Endothelial cell (in vitro differentiated cells): ENCODE results near the gene NTN1. TPM values are rescaled to one million over a fixed set of nuclear protein-coding genes. Genes with fewer than 3 reads are reported as not detected.
"Not testable (repeated sequence)": the region's sequence is repeated elsewhere in the genome, so short reads cannot be mapped to it uniquely, and the experiment has no call there.

Experiments used
- DNase-seq: peaks from one replicate; pipeline ENCODE4 v3.0.0; 2021; ENCODE audit warnings: low spot score
- H3K27ac Mint-ChIP-seq: one replicate; pipeline ENCODE4 v1.8.0; 2021; ENCODE audit warnings: mixed read lengths, inconsistent platforms; ENCODE audit not compliant: unreplicated experiment
- H3K27me3 Mint-ChIP-seq: one replicate; pipeline ENCODE4 v1.8.0; 2021; ENCODE audit warnings: mild to moderate bottlenecking, moderate library complexity, mixed read lengths, inconsistent platforms; ENCODE audit not compliant: unreplicated experiment
- H3K36me3 Mint-ChIP-seq: one replicate; pipeline ENCODE4 v1.8.0; 2021; ENCODE audit warnings: mild to moderate bottlenecking, low read depth, mixed read lengths, inconsistent platforms; ENCODE audit not compliant: unreplicated experiment
- H3K4me1 Mint-ChIP-seq: one replicate; pipeline ENCODE4 v1.8.0; 2021; ENCODE audit warnings: mild to moderate bottlenecking, mixed read lengths, inconsistent platforms; ENCODE audit not compliant: unreplicated experiment
- H3K4me3 Mint-ChIP-seq: one replicate; pipeline ENCODE4 v1.8.0; 2021; ENCODE audit warnings: mild to moderate bottlenecking, mixed read lengths, inconsistent platforms; ENCODE audit not compliant: unreplicated experiment
- H3K9me3 Mint-ChIP-seq: one replicate; pipeline ENCODE4 v1.8.0; 2021; ENCODE audit warnings: mixed read lengths, inconsistent platforms; ENCODE audit not compliant: unreplicated experiment
- CTCF ChIP-seq: fragments of 200-600 bp; sonication (generic); IDR thresholded peaks from one replicate; pipeline ENCODE4 v1.5.0; 2021; ENCODE audit warnings: antibody characterized with exemption; ENCODE audit not compliant: unreplicated experiment
- total RNA-seq: library from RNA; stranded (reverse); fragmentation: NEBNext Ultra II Directional; extraction: Animal tissue kit (Norgen Biotek cat#: 25700); gene quantifications from one replicate; pipeline ENCODE4 v1.2.1, GENCODE V29; 2021; ENCODE audit not compliant: unreplicated experiment

The NTN1 gene
- total RNA-seq, 1 donor from 2014 or later: 6.6 TPM

DNA sequence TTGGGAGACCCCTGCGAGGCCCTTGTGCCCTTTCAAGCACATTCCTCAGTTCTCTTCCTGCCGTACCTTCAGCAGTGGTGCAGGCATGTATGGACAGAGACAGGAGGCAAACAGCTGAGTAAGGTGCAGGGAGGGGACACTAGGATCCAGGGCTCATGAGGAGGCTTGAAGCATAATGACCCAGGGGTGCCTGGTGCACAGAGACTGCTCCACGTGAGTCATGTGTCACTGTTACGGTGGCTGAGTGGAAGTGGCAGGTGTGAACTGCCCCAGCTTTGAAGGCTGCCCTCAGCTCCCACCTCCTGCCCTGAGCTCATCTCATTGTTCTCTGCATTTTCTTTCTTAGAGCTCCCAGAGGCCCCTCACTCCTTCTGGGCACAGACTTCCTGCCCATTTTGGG lies 124.8 kb downstream of the NTN1 start:
- Mint-ChIP-seq H3K9me3 (no peaks in the 10 kb centered on the region), H3K4me3 (no peak overlapping the region)

GRCh38 chr17:9148905-9149525 lies 127.7 kb downstream of the NTN1 start:
- TF ChIP-seq CTCF: no peak
- peaks cover 12% of the 10 kb centered on the region for H3K4me1 Mint-ChIP-seq
- no peak overlapping the region for H3K4me3 Mint-ChIP-seq
- no peak for DNase-seq
- no peaks in the 10 kb centered on the region for H3K36me3 Mint-ChIP-seq
- no peaks in the 10 kb centered on the region for H3K9me3 Mint-ChIP-seq
- peaks cover 9% of the 10 kb centered on the region for H3K27me3 Mint-ChIP-seq
- H3K27ac Mint-ChIP-seq: no peak overlapping the region

More for the DNA sequence above, 124.8 kb downstream of the NTN1 start:
- Mint-ChIP-seq H3K36me3 (no peaks in the 10 kb centered on the region), H3K27me3 (peaks cover 7% of the 10 kb centered on the region), H3K27ac (no peak overlapping the region), H3K4me1 (peaks cover 12% of the 10 kb centered on the region)
- no peak for TF ChIP-seq CTCF
- no peak for DNase-seq

- Mint-ChIP-seq H3K4me3 (peak overlapping the region; percentile 79), H3K27me3 (peaks cover 9% of the 10 kb centered on the region), H3K9me3 (no peaks in the 10 kb centered on the region), H3K4me1 (peaks cover 12% of the 10 kb centered on the region), H3K36me3 (no peaks in the 10 kb centered on the region), H3K27ac (peak overlapping the region; percentile 76)
- no peak for TF ChIP-seq CTCF
- peak; percentile 27 for DNase-seq
These were observed 129.3 kb downstream of the NTN1 start for GRCh38 chr17:9150446-9151090.

DNA sequence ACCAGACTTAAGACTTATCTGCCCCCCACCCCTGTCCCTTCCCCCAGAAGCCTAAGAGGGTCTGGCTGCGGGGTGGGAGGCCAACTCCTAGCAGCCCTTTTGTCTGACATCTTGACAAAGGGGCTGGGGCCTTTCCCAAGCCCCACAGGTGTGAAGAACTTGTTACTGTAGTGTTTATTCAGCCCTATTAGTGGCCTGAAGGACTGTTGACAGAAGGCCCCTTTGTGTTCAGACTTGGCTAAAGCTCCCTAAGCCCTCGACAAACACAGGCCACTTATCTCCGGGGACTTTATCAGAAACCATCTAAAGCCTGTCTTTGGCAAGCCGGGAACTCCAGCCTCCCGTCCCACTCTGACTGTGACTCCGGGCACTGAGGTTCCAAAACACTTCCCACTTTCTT lies 129.8 kb downstream of the NTN1 start:
- Mint-ChIP-seq H3K27me3 (peaks cover 9% of the 10 kb centered on the region), H3K27ac (no peak overlapping the region), H3K9me3 (no peaks in the 10 kb centered on the region), H3K36me3 (no peaks in the 10 kb centered on the region), H3K4me3 (no peak overlapping the region), H3K4me1 (peaks cover 10% of the 10 kb centered on the region)
- TF ChIP-seq CTCF: no peak
- DNase-seq: no peak

GRCh38 chr17:9151740-9152139 lies 130.4 kb downstream of the NTN1 start:
- not testable (repeated sequence) for H3K36me3 Mint-ChIP-seq, H3K4me3 Mint-ChIP-seq, DNase-seq, H3K4me1 Mint-ChIP-seq, H3K9me3 Mint-ChIP-seq, H3K27ac Mint-ChIP-seq, H3K27me3 Mint-ChIP-seq
